Activated gamma-delta T cell treated with anti-CD3 and anti-CD28 coated beads, Interleukin-2, amount 50 U/mL, for 16 hours (primary cell): ENCODE data around the gene FBXW4.
A peak's percentile ranks its signal among the peaks of the same experiment; 100 is the strongest.
"Not testable (repeated sequence)": the region's sequence is repeated elsewhere in the genome, so short reads cannot be mapped to it uniquely, and the experiment has no call there.

Source experiments
- DNase-seq: peaks from one replicate; pipeline ENCODE4 v3.0.0-alpha.2; 2020; ENCODE audit warnings: low read depth

Gene FBXW4

DNA sequence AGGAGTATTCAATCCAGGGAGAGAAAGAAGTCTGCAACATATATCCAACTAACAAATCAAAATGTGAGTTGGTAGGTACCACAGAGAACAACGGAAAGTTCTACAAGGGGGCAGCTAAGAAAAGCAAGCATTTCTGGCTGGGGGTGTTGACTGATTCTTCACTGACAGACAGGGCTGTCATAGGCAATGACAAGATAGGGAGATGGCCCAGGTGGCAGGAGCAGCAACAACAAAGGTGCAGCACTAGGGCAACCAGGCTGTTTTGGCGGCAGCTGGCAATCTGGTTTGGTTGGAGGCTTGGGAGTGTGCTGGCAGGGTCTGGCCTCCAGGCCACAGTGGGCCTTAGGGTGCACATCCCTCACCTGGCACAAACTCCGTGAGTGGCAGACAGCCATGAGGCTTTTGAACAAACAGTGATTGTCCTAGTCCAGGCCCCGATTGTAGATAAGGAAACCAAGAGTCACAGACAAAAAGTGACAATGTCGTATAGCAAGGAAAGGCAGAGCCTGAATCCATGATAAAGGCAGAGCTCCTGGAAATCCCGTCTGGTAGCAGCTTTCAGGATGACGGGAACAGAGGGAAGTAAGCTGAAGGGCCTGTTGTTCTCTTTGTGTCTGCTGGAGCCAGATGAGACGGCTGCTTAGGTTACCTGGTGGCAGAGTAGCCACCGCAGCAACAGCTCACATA is 78.4 kb downstream of the FBXW4 start:
- DNase-seq, result no peak

DNA sequence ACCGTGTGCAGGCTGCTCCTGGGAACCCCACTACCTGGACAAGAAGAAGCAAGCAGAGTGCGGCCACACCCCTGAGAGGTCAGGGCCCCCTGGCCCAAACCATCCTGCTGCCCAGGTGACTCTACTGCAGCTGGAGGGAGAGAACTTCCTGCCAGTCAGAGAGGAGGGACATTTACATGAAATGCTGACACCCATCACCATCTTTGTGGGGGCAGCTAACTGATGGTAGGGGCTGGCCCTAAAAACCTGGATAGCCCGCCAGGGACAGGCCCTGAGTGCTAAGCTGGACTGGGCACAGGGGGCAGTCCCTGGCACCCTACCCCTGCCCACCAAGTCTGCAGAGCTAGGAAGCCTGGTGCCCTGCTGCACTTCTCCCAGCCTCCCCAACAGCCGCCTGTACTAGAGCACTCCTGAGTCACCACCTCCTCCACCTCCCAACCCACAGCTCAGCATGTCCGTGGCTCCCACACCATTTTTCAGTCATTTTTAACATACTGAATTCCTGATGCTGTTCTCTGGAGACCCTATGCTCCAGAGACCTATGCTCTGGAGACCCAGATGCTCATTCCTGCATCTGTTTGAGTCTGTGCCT is 79.3 kb downstream of the FBXW4 start:
- DNase-seq, result no peak

DNA sequence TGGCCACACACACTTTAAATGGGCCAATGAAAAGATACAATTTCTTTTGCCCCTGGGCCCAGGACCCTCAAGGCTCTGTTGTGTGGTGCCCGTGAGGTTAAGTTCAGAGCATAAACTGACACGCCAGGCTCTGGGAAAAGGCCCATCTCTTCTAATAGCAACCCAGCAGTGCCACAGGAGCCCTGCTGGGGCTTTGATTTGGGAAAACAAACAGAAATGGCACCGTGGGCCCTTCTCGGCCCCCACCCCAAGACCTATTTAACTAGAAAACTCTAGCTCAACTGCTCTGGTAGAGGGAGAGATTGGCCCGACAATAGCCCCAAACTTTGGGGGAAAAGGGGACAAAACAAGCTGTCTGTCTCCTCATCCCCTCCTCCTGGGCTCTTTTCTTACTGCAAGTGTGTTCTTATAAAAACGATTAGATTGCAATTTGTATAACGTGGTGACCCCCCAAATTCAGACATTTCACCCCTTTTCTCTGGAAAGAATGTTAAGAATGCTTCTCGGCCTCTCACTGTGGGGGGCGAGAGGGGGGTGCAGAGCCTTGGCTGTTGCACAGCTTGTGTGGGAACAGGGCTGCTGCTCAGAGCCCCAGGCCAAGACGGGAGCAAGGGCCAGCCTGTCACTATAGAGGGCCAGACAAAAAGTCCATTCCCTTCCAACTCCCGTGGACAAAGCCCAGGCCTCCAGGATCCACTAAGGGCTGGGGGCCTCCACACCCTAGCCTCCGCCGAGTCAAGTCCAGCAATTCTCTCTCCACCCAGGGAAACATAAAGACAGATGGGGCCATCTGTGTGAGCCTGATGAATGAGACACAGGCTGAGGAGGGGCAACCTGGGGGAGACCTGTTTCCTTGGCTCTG is 80.1 kb downstream of the FBXW4 start:
- DNase-seq, result no peak

DNA sequence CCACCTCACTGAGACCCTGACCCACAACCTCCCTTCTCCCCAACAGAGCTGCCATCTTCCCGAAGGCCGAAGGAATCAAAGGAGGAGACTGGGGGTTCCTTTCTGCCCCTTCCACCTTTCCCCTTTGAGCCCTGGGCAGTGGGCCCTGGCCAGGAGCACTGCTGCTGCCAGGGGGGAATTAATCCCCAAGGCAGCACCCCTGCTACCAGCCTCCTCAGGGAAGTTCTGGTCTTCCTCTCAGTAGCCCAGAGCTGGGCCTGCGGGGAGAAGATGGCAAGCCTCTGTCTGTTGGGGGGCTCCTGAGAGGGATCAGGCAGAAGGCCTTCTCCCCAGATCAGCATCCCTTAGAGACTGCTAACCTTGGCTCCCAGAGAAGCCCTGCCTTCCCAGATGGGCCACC is 81.3 kb downstream of the FBXW4 start:
- no peak for DNase-seq

DNA sequence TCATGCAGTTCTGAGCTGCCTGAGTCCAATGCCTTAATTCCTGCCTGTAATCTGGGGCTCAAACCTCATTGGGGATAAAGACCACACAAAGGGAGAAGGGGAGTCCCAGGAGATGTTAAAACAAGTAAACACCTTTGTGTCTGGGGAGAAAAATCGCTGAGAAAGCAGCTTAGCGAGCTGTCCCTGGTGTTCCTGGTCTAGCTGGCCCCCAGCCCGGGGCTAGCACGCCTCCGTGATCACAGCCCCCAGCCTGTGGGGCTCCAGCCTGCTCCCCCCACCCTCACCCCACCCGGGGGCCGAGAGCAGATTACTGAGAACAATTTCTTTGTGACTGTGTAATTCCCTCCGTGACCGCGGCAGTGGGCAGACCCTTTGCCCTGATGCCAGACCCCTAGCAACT is 82.1 kb downstream of the FBXW4 start:
- DNase-seq, result no peak

DNA sequence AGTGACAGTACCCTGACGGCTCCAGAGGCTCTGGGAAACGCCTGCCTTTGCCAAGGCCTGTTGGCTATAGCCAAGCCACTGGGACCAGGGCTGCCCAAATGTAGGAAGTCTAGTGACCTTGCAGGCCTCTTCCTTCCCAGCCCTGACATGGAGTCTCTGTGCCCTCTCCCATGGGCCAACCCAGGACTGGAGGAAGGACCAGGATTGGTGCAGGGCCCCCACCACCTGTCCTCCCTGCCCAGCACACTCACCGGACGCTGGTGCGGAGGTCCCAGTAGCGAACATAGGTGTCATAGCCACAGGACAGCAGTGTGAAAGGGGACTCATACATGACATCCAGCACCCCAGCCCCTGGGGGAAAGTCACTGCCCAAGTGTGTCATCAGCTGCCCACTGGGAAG is 82.9 kb downstream of the FBXW4 start:
- no peak for DNase-seq

DNA sequence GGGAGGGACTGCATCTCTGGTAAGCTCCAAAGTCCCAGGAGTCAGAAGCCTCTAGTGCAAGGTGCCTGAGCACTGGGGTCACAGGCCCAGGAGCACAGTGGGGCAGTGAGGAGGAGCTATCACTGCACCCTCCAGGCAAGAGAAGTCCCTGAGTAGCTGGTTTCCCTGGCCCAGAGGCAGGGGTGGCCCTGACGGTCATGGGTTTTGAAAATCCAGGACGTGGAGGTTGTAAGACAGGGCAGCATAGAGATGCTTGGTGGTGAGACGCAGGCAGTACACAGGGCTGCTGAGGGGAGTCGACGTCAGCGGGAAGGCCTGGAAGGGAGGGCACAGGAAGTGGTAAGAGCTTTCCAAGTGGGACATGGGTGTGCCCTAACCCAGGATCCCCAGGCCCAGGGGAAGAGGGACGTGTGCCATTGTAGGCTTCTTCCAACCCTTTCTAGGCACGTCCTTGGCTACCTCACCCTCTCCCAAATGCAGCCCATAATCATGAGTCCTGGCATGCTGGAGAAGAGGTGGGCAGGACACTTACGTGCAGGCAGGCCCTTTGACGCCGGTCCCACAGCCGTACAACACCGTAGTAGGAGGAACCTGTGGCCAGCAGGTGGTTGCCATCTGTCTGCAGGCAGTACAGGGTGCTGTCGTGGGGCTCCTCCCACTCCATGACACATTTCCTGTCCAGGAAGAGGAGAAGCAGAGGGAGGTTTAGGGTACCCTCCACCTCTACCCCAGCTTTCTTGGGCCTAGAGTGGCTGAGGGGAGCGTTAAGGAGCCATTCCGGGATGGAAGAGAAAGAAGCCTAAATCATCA is 83.7 kb downstream of the FBXW4 start:
- no peak for DNase-seq

DNA sequence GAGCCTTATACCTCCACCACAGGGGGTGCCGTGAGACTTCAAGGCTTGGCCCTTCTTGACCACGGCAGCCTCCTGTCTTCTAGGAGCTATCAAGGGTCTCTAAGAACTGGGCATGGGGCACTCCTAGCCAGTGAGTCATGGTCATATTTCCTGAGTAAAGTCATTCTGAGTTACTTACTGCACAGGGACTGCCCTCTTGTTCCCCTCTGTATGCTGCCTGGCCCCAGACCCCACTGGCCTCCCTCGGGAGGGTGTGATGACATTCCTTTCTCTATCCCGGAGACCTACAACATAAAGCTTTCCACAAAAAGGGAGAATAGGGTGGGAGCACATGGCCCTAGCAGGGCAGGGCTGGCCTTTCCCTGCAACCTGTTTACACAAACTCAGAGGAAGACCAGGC is 85.5 kb downstream of the FBXW4 start:
- no peak for DNase-seq

DNA sequence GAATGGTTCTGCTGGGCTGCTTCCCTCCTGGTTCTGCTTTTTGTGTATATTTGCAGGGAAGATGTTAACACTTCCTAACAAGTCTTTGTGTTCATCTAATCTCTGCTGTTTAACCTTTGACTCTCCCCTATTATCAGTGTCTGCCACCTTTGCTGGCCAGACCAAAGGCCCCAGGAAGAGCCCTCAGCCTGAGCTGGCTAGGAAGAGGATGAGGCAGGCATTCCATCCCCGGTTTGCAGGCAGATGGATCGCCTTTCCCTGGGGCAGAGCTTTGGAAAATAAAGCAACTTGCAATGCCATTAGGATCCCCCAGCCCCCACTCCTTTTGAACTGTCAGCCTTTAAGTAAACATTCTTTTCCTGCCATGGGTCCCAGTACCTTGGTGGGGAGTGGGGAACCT is 87.8 kb downstream of the FBXW4 start:
- no peak for DNase-seq

DNA sequence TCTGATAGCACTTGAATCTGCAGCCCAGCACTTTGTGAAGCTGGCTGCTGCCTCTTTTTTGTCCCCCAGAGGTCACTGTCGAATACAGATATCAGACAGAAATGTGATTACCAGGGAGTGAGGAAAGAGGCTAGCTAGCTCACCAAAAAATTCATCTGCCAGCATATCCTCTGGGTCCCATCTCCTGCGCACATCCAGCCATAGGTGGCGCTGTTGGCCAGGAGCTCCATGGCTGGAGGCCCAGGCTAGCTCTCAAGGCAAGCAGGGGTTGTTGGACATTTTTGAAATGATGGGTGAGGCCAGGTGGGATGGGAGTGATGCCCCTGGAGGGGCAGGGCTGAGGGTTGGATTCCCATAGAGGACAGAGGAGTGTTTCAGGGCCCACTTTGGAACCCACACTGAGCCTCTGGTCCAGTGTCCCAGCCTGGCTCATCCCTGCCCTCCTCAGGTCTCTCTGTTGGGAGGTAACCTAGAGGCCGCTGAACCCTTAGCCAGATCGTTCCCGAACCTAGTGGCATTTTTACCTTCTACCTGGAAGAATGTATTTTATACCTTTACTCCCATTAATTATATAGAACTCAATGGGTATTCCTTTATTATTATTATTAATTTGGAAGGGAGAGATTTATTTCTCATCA is 92.1 kb downstream of the FBXW4 start:
- peak; percentile 16 for DNase-seq

DNA sequence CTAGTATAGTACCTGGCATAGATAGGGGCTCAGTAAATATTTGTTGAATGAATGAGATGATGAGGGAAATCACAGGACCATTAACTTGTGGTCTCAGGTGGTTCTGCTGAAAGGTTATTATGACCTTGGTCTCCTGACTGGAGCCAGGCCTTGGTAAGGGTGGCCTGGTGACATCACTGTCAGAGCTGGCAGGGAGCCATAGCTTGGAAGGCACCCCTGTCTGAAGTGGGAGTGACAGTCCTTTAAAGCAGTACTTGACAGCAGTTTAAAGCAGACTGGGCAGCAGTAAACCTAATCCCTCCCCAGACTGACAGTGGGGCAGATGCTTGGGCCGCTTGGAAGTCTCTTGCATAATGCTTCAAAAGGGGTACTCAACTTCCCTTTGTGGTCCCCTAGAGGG is 93.4 kb downstream of the FBXW4 start:
- no peak for DNase-seq

DNA sequence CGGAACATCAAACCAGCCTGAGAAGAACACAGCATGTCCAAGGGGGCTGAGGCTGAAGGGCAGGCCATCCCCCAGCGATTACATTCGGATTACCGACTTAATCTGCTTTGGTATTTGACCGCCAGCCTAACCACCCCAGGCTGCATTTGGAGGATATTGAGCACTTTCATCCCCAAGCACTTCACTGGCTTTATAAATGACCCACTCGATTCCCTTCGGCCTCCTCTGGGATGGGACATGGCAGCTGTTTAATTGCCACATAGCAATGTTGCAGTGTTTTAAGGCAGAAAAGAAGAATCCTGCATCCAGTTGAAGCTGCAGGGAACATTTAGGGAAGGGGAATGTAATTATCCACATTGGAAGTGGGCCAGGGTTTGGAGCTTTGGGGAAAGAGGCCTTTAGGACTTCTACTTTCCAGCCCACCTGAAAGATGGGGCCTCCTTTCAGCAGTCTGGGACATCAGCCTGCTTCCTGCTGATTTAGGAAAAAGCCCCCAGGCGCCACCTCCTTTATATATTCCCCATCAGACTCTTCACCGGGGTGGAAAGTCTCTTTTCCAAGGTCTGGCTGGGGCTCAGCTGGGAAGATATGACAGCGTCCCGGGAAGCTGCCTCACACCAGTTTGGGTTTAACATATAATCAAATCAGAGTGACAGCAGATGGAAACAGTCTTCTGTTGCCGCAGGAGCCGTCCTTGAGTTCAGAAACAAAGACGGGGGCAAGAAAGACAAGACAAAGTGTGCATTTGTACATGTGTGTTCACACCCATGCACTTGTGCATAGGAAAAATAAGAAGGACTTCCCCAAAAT is 97.7 kb downstream of the FBXW4 start:
- DNase-seq, result no peak

DNA sequence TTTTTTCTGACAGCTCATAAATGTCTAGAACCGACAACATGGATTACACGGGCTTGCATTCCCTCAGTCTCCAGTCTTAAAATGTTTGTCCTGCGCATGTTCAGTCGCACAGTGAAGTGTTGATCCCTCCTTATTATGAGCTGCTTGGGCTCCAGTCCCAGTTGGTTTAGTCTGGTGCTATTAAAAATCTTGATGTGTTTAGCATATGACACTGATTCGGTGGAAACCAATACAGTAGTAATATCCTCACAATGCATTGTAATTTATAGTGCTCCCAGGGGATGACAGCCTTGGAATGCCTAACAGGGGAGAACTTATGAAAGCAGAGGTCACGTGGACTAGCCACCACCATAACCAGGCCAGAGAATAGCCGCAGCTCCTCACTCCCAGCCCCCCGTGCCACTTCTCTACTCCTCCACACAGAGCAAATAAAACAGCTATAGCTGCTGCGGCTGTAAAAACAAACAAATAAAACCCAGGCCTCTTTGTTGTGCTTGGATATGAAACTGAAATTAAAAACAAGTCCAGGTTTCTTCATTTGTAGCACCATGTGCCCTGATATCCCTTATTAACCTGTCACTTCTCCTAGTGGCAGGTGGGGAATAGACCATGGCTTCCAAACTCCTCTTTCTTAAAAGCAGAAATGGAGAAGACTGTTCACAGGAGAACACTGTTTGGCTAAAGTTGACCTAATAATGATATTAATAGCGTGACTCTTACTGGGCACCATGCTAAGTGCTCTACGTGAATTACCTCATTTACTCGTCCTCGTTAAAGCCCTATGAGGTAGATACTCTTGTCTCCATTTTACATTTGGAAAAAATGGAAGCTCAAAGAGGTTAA is 99.2 kb downstream of the FBXW4 start:
- no peak for DNase-seq

DNA sequence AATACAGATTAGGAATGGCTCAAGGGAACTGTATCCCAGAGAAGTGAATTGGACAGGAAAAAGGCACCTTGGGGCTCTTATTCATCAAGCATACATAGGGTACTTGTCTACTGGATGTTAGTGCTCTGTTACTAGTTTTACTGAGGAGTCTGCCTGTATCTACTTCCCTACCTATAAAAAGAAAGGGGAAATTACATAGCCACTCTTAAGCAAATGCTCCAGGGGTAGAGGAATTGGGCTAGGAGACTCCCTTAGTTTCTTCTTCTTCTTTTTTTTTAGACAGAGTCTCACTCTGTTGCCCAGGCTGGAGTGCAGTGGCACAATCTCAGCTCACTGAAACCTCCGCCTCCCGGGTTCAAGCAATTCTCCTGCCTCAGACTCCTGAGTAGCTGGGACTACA is 101.6 kb downstream of the FBXW4 start:
- DNase-seq, result not testable (repeated sequence)

DNA sequence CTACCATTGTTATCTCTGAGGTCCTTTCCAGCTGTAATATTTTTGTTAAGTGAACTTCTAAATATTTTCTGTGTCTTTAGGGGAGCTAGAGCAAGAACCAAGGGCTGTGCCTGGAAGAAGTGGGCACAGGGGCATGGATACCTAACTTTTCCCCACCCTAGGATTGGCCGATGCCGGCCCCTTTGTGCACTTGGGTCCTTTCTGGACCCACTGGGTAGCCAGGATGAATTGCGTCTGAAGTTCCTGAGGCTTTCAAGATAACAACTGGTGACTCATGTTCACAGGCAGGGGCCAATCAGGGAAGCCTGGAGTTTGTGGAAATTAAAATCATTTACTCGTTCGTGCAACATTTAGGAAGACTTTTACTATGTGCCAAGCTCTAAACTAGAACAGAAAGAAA is 106.1 kb downstream of the FBXW4 start:
- DNase-seq, result no peak

DNA sequence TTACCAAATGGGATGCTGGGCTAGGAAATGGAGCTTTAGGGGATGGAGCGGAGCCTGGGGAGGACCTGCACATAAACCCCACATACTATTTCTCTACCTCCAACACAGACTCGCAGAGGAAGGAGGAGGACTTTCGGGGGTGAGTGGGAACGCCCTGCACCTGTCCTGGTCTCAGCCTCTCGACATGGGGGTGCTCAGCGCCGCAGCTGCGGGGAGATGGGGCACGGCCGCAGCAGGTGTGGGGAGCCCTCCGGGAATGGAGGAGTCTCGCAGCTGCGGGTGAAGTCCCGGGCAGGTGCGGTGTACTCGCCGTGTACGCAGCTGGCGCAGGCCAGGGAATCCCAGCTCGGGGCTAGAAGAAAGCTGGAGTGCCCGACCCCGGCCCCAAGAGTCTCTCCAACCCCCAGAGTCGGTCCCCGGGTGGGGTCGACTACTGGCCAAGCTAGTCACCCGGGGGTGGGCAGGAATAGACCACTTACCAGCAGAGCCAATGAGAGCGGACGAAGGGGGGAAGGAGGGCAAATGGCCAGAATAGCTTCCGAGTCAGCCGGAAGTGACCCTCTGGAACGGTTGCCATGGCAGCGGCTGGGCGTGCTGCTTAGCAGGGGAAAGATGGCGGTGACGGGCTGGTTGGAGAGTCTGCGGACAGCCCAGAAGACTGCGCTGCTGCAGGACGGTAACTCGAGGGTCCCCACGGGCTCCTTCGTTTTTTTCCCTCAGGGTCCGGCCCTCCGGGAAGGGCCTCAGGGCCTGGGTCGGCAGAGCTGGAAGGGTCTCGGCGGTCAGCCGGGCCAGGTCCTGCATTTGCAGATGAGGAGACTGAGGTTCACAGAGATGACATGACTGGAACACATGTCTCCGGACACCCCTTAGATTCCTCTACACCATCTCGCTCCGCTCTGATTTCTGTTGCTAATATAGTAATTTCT is 107.0 kb downstream of the FBXW4 start, which contains the start of the genes DPCD and POLL:
Gene DPCD, plus strand, starts transcription at position 597 of the 929 bp plus-strand sequence. Its CDS starts 16 bp downstream, at position 613.
Gene POLL, minus strand, starts transcription at position 533 of the 929 bp plus-strand sequence. CDS start 897 bp downstream, outside the sequence.
- DNase-seq, result peak; percentile 88

DNA sequence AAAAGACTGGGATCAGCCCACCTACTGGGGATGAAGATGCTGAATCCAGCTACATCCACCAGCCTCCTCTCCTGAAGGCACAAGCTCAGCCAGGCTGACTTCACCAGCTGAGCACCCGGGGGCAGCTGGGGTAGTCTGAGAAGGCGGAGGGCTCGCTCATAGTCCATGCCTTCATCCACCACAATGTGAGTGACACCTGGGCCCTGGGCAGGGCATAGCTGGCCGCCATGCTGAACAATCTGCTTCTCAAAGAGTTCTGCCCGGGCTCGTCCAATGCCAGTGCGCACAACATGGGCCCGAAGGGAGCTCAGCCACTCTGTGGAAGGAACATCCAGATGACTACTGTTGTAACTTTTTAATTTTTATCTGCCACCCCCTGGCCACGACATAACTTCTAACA is 109.1 kb downstream of the FBXW4 start:
- no peak for DNase-seq
